ENCODE results near the gene CATSPERB. TPM values are rescaled to one million over a fixed set of nuclear protein-coding genes. Genes with fewer than 3 reads are reported as not detected.

CATSPERB gene, protein sequence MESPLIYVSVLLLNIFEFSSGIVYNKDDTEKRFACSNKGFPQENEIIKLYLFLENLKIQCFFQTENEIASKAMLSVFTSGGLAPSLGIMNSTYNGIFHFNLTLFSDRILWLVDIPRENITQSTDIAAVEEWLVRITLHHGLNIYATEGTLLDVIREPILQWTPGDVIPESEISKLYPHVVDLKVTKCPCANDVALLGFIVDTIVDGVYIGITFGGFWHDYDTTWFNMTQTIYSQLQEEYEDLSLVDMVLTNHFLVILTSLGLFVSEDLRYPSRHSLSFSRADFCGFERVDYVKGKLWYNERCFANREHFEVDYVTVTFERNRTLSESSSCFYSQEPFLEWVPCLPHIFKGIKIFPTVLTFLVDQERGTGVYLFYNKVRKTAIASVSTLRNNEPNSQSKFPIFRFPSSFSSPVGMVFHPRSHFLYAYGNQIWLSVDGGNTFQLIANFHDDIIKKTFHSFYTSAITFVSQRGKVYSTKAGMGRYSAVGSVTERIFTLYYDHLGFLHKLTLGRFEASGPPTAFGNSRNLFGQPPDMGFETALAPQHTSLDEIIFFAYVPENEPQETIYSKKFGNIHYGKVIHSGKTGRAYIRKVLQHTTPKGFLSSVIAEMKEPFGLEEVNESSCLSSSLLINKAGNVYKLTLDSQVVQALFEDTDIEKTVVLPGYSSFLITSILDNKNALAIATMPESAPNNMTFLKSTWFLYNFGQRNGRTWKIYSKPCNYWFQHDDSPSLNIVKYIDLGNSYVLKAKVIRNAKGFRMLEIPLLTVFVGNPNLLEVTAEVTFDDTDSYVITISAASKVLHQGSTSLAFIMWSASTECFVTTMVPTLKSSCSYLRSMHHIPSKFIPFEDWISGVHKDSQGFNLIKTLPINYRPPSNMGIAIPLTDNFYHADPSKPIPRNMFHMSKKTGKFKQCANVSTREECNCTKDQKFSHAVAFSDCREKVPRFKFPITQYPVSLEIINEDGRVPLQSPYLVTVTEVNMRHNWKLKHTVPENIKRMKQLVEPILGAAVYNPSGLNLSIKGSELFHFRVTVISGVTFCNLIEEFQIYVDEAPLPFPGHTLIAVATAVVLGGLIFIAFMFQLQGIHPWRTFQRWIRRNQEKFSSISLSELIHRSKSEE
- total RNA-seq, result under 0.01 TPM

DNA sequence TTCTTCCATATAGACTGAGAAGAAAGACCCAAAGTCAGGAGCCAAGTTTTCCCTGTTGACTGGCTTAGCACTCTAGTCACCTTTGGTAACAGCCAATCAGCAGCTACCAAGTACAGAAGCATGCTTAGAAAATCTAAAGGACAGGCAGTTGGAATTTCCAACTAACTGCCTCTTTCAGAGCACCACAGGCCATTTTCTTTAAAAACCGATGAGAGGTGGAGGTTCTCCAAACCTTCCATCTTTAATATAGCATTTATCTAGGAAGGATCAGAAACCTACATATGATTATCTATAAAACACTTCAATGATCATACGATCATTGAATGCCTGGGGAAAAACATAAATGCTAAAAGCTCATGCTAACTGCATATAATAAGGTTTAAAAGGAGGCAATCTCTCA is at the start of gene CATSPERB:
CATSPERB (minus strand) TSS at position 101 of the 400 bp plus-strand sequence. CDS start 2,607 bp downstream, outside the sequence.
- no peak for DNase-seq (ENCODE audit: low read depth in 2 of 3, low spot score in 2 of 3)

DNA sequence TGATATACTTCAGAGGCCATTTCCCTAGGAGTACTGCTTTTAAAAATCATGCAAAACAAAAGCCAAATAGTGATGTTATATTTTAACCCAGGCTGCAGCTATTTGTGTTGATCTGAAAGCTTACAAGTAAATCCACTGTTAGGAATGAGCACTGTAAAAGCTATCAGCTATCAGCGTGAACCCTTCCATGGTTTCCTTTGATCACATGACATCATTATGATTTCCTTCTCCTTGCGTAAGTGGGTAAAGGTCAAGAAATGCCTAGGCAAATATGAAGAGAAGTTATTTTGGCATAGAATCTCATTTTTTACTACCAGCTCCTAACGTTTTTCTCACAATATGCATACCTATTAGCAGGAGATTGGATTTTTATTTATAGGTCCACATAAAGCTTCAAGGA is 48.6 kb upstream of the CATSPERB start:
- no peak for DNase-seq (ENCODE audit: low read depth in 2 of 3, low spot score in 2 of 3)

DNA sequence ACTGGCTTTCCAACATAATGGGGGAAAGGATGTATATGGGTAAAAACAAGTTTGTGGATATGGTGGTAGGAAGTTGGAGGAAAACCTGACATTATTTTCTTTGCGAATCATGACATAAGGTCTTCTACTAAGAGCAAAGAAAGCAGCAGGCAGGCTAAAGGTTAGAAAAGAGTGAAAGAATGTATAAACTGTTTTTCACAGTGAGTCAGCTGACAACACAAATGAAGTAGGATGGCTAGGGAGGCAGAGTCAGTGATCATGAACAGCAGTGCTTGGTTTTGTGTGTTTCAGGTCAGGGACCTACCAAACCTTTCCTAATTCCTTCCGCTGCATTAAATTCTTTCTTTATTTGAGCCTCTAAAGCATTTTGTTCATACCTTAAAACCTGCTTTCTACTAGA is 46.3 kb upstream of the CATSPERB start:
- DNase-seq (ENCODE audit: low read depth in 2 of 3, low spot score in 2 of 3), result no peak

DNA sequence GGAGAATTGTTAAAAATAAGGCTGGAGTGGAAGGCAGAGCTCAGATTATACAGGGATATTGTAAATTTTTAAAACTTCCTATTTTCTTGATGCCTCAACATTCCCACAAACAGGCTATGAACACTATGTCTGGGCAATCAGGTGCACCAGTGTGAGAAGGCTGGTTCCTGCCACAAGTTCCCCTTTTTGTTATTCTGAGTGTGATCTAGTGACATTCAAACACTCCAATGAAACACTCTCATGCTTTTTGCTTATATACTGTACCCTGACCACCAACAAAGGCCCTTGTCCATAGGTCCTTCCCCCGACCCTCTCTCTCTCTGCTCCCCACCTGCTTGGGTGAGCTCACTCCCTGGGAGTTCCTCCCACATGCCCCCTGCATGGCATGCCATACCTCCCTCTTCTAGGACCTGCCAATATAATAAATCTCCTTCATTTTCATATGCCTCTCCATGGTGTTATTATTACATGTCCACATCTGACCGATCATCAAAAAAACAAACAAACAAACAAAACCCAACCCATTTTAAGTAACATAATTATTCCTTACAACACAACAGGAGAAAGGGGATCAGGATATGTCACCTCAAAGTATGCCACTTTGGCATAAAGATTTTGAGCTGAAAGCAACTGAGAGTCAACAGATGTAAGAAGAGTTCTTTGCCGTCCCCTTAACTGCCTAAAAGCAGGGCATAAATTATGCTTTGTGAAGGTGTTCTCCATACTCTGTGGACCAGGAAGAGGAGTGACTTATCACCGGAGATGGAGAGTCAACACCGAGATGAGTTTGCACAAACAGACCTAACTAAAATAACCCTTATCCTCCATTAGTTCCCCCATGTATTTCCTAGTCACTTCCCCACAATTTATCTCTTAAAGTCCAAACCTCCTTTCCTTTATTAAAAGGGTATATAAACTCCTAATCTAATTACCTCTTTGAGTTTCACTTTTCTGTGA is 42.5 kb upstream of the CATSPERB start:
- DNase-seq (ENCODE audit: low read depth in 2 of 3, low spot score in 2 of 3), result peak in 2 of 3 donors; percentile 29 to 69

DNA sequence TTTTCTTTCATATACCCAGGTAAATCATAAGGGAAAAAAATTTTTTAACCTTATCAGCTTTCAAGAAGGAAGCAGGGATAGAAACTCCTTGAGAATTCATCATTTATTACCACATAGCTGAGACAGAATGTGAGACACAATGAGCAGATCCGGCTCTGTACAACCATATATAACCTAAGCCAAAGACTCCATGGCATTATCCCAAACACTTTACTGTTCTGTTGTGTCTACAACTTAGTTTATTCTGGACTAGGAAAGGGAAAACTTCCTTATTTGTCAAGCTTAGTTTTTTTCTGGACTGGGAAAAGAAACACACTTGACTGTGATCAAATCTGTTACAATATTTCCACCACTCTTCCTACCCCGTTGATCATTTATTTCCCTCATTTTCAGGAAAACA is 38.3 kb upstream of the CATSPERB start:
- no peak for DNase-seq (ENCODE audit: low read depth in 2 of 3, low spot score in 2 of 3)

DNA sequence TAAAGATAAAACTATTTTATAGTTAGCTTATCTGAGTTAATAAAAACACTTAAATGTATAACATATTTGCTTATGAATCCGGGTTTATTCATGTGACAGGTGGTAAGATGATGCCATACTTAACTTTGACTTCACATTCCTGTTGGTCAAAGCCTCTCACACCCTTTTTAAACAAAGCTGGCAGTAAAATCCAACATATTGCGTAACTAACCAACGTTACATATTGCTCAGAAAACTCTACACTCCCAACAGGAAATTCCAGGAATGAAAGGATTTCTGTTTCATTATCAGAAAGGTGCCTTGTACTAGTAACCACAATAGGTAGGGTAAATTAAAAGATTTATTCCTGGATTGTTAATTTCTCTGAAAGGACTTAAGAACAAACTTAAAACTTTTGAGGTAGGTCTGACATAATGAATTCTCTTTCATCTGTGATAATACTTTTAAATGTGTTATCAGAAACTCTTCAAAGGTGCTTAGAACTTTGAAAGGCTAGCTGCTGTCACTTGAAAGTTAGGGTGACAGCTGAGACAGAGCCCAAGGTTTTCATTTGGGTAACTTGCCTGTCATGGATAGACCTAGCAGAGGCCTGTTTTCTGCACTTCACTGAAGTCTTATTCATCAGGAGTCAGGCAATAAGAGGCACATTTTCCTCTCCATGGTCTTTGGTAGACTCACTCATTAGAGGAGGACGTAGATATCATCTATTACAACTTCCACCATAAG is 23.8 kb upstream of the CATSPERB start:
- no peak for DNase-seq (ENCODE audit: low read depth in 2 of 3, low spot score in 2 of 3)

DNA sequence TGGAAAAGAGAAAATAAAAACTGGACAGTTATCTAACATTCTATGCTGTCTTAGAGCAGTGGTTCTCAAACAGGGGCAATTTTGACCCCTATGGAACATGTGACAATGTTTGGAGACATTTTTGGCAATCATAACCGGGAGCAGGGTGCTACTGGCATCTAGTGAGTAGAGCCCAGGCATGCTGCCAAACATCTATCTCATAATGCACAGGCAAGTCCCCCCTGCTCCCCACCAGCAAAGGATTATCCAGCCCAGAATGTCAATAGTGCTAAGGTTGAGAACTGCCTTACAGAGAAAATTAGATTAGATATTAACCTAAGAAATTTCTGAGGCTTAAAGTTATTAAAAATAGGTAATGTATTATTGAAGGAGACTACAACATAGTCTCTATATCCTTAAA is 22.9 kb upstream of the CATSPERB start:
- no peak for DNase-seq (ENCODE audit: low read depth in 2 of 3, low spot score in 2 of 3)

DNA sequence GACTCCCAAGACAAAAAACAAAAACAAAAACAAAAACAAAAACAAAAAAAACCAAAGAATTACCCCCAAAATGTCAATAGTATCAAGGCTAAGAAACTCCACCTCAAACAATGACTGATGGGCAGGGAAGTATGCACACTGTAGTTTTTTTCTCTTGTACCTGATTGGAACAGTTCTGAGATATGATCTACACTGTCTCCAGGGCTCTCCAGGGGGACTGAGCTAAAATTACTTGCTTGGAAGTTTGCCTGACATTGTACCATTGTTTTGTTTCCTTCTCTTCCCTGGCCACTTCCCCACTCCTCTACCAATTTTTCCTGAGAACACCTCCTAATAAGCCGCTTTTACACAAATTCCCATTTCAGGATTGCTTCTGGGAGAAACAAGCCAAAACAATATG is 22.3 kb upstream of the CATSPERB start:
- no peak for DNase-seq (ENCODE audit: low read depth in 2 of 3, low spot score in 2 of 3)

DNA sequence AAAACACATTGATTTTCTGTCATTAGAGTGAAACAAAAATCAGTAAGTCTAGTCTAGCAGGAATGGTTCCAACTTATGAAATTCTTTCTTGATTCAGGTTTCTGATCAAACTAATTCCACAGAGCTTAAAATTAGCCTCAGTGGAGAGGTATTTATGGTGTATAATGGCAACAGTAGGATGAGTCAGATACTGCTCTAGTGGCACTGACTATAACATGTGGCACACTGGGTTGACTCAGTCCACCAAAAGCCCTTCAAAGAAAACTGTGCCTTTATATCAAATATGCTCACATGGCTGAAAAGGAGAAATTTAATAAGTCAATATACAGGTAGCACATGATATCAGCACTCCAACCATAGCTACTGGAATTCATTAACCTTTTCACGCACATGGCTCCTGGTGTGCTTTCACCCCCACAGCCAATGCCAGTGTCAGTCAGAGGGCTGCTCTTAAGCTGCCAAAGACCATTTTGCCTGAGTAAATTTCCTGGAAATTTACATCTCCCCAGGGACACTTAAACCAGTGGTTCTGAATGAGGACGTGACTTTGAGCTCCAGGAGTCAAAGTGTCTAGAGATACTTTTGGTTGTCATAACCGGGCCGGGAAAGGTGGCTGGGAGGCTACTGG is 21.7 kb upstream of the CATSPERB start:
- no peak for DNase-seq (ENCODE audit: low read depth in 2 of 3, low spot score in 2 of 3)

DNA sequence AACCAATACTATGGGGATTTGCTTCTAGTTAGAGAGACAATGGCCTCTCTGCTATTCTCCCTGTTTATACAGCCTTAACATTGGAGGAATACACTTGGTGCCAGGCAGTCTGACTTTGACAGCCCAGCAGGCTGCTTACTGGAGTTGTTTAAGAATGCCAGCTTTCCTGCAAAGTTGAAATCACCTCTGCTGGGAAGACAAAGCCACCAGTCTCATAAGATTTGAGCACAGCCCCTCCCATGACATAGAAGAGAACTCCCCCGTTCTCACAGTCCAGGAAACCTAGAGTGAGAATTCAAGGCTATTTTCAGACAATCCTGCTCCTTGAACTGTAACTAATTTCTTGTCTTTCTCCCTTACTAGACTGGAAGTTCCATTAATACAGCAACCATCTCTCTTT is 21.1 kb upstream of the CATSPERB start:
- DNase-seq (ENCODE audit: low read depth in 2 of 3, low spot score in 2 of 3), result no peak

DNA sequence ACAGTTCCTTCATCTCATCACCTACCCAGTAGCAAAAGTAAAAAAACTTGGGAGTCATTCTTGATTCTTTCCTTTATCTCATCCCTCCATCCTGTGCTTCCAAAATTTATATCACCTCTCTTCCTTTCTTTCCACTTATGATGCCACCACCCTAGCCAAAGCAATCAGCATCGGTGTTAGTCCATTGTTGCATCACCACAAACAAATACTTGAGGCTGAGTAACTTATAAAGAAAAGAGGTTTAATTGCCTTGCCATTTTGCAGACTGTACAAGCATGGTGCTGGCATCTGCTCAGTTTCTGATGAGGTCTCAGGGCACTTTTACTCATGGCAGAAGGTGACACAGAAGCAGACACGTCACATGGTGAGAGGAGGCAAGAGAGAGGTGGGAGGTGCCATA is 19.8 kb upstream of the CATSPERB start:
- no peak for DNase-seq (ENCODE audit: low read depth in 2 of 3, low spot score in 2 of 3)

DNA sequence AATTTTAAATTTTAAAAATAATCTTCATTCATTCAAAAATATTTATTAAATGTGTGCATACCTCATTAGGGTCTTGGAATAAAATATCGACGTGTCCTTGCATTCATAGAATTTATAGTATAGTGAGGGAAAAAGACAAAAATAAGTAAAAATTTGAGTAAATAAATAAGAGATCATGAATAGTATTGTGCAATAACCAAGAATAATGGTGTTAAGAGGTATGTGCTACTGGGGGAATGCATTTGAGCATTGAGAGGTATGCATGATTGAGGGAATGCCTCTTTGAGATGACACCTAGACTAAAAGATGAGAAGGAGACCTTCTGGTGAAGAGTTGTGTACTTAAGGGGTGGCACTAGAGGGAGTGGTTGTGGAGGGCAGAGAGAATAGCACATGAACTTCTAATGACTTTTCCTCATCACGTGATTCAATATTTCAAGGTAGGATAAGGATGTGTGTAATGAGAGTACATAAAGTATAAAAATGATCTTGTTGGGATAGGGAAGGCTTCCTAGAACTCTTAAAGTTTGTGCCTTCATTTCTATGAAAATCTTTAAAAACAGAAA is 18.8 kb upstream of the CATSPERB start:
- DNase-seq (ENCODE audit: low read depth in 2 of 3, low spot score in 2 of 3), result no peak

DNA sequence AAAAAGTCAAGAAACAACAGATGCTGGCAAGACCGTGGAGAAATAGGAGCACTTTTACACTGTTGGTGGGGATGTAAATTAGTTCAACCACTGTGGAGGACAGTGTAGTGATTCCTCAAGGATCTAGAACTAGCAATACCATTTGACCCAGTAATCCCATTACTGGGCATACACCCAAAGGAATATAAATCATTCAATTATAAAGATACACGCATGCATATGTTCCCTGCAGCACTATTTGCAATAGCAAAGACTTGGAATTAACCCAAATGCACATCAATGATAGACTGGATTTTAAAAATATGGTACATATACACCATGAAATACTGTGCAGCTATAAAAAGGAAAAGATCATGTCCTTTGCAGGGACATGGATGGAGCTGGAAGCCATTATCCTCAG is 18.0 kb upstream of the CATSPERB start:
- no peak for DNase-seq (ENCODE audit: low read depth in 2 of 3, low spot score in 2 of 3)

DNA sequence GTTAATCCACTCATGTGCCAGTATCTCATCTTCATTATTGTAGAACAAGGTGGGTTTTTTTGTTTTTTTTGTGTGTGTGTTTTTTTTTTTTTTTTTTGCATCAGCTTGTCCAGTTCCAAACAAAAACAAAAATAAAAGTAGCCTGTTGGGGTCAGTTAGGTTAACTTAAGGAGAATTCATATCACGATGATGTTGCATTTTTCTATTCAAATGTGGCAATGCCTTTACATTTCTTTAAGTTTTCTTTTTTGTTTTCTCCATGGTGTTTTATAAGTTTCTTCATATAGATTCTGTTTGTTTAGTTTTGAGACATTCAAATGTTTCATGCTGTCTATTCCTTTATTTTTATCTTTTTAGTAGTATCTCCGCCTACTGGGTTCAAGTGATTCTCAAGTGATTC is 16.2 kb upstream of the CATSPERB start:
- DNase-seq (ENCODE audit: low read depth in 2 of 3, low spot score in 2 of 3), result no peak

DNA sequence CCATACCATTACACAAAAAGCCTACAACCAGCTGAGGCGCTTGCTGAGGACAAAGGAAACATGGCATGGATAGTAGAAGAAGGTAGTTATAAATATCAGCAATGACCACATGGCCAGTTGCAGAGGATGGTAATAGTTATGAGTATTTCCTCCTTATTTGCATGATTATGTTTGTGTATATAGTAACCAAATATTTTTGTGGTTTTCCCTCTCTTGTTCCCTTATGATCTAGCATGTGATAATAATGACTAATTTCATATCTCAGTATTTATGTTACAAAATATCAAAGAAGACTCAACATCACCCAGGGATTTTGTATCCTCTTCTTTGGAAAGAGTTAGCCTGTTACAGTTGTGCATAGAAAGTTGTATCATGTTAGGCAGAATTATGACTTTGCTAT is 13.5 kb upstream of the CATSPERB start:
- no peak for DNase-seq (ENCODE audit: low read depth in 2 of 3, low spot score in 2 of 3)

DNA sequence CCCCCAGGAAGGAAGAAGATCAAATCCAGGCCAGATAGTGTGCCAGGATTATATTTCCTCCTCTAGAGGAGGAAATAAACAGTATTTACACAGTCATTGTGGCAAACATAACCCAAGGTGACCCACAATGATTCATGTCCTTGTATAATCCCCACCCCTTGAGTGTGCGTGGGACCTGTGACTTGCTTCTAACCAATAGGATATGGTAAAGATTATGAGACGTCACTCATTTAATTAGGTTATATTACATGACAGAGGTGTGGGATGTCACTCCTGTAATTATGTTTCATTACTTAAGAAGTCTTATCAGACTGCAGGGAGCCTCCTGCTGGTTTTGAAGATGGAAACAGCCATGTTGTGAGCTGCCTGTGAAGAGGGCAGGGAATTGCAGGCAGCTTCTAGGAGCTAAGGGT is 12.2 kb upstream of the CATSPERB start:
- DNase-seq (ENCODE audit: low read depth in 2 of 3, low spot score in 2 of 3), result peak in 1 of 3 donors; percentile 3

DNA sequence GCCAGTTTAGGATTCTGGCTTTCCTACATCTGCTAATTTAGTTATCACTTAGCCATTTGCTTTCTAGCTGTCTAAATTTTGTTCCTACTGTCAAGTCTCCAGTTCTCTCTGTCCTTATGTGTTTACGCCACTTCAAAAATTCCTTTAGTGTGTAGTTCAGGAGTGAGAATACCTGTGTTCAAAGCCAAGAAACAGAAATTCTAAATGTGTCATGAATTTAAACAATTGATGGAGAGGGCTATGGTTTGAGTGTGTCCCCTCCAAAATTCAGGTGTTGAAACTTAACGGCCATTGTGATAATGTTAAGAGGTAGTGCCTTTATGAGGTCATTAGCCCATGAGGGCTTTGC is 11.4 kb upstream of the CATSPERB start:
- no peak for DNase-seq (ENCODE audit: low read depth in 2 of 3, low spot score in 2 of 3)

DNA sequence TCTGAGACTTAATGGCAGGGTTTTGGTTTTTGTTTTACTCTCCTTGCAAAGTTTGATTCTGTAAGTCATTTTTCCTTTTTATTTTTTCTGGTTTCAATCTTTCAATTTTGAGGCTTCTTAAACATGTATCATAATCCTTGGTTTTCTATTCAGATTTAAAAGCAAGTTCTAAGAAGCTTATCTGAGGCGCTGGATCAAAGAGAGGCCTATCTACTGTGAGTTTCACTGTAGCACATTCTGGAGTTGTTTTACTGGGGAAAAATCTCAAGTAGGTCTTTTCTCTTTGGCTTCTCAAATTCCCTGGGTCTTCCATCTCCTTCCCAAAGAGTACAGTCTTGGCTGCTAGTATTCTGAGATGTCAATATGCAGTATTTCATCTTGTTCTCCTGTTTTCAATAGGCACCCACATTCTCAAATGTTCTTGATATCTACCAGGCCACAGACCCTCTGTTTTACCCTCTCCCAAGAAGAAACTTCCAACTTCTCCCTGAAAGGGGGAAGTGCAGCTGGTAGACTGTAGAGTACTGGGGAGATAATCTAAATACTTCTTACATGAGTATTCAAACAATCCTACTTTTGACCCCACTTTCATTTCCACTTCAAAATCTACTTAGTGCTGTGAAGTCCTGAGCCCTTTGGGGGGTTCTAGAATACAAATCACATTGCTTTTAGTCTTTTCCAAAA is 10.9 kb upstream of the CATSPERB start:
- no peak for DNase-seq (ENCODE audit: low read depth in 2 of 3, low spot score in 2 of 3)

Data from hematopoietic multipotent progenitor cell (in vitro differentiated cells).